Liver (tissue), 9 donors: ENCODE measurements around the gene RASGRP1. TPM values are rescaled to one million over a fixed set of nuclear protein-coding genes. Genes with fewer than 3 reads are reported as not detected.
A peak's percentile ranks its signal among the peaks of the same experiment; 100 is the strongest.

Source experiments
- DNase-seq: peaks from one replicate; pipeline ENCODE4 v3.0.0-alpha.2; 2017; ENCODE audit warnings: low spot score
- H3K27ac ChIP-seq, 2 donors: one replicate each; pipeline ENCODE4 v1.7.0; 2013; ENCODE audit warnings: inconsistent platforms in 2 of 2, low read length in 2 of 2, control low read depth in 1 of 2, low read depth in 1 of 2, mild to moderate bottlenecking in 1 of 2
- H3K27me3 ChIP-seq, 4 donors: one replicate each; pipeline versions ENCODE4 v1.6.1 to v1.7.0; 2013; ENCODE audit warnings: low read length in 3 of 4, inconsistent platforms in 1 of 4, mild to moderate bottlenecking in 1 of 4, moderate library complexity in 1 of 4; ENCODE audit not compliant: control insufficient read depth in 4 of 4, insufficient read depth in 4 of 4
- H3K36me3 ChIP-seq, 4 donors: one replicate each; pipeline versions ENCODE4 v1.6.1 to v1.7.0; 2013; ENCODE audit warnings: low read length in 3 of 4, mild to moderate bottlenecking in 3 of 4, low read depth in 1 of 4, moderate library complexity in 1 of 4; ENCODE audit not compliant: control insufficient read depth in 4 of 4, insufficient read depth in 3 of 4
- H3K4me1 ChIP-seq, 4 donors: one replicate each; pipeline versions ENCODE4 v1.6.1 to v1.7.0; 2013; ENCODE audit warnings: low read length in 3 of 4, mild to moderate bottlenecking in 3 of 4, moderate library complexity in 1 of 4; ENCODE audit not compliant: control insufficient read depth in 4 of 4, insufficient read depth in 4 of 4
- H3K4me3 ChIP-seq, 3 donors: one replicate each; pipeline versions ENCODE4 v1.6.1 to v1.7.0; 2013; ENCODE audit warnings: low read length in 3 of 3, control low read depth in 1 of 3, low read depth in 1 of 3, mild to moderate bottlenecking in 1 of 3
- H3K9ac ChIP-seq, 2 donors: one replicate each; pipeline ENCODE4 v1.7.0; 2013; ENCODE audit warnings: low read length in 2 of 2, mild to moderate bottlenecking in 2 of 2, moderate library complexity in 2 of 2, control low read depth in 1 of 2, low read depth in 1 of 2
- H3K9me3 ChIP-seq, 4 donors: one replicate each; pipeline versions ENCODE4 v1.6.1 to v1.7.0; 2013; ENCODE audit warnings: low read length in 3 of 4; ENCODE audit not compliant: control insufficient read depth in 4 of 4
- CTCF ChIP-seq: fragments of 150-350 bp; IDR thresholded peaks from 2 replicates; pipeline ENCODE4 v1.5.1; 2017; ENCODE audit warnings: improper control_type of control experiment, low read depth, low read length; ENCODE audit not compliant: missing input control
- FOXA1 ChIP-seq: IDR thresholded peaks from 2 replicates; pipeline ENCODE4 v1.6.1; 2016; ENCODE audit warnings: antibody characterized with exemption
- FOXA2 ChIP-seq: IDR thresholded peaks from 2 replicates; pipeline ENCODE4 v1.6.1; 2016; ENCODE audit warnings: antibody characterized with exemption
- GABPA ChIP-seq, 2 donors: IDR thresholded peaks in 1 of 2; conservative IDR thresholded peaks in 1 of 2; 2 replicates each; pipeline ENCODE4 v1.6.1; 2016; ENCODE audit warnings: antibody characterized with exemption in 2 of 2, mild to moderate bottlenecking in 1 of 2, moderate library complexity in 1 of 2
- HNF4A ChIP-seq, 2 donors: conservative IDR thresholded peaks; 2 replicates each; pipeline ENCODE4 v1.6.1; 2016; ENCODE audit warnings: antibody characterized with exemption in 2 of 2, mild to moderate bottlenecking in 2 of 2
- HNF4G ChIP-seq: IDR thresholded peaks from 2 replicates; pipeline ENCODE4 v1.6.1; 2016; ENCODE audit warnings: antibody characterized with exemption
- MAX ChIP-seq: IDR thresholded peaks from 2 replicates; pipeline ENCODE4 v1.6.1; 2016; ENCODE audit warnings: antibody characterized with exemption
- NR2F2 ChIP-seq: IDR thresholded peaks from 2 replicates; pipeline ENCODE4 v1.6.1; 2016; ENCODE audit warnings: antibody characterized with exemption
- RAD21 ChIP-seq, 2 donors: IDR thresholded peaks; 2 replicates each; pipeline ENCODE4 v1.6.1; 2016; ENCODE audit warnings: antibody characterized with exemption in 2 of 2, mild to moderate bottlenecking in 2 of 2
- REST ChIP-seq: IDR thresholded peaks from 2 replicates; pipeline ENCODE4 v1.6.1; 2016; ENCODE audit warnings: antibody characterized with exemption, mild to moderate bottlenecking
- RXRA ChIP-seq, 2 donors: IDR thresholded peaks; 2 replicates each; pipeline ENCODE4 v1.6.1; 2017 to 2018; ENCODE audit warnings: antibody characterized with exemption in 2 of 2, mild to moderate bottlenecking in 1 of 2
- SP1 ChIP-seq: IDR thresholded peaks from 2 replicates; pipeline ENCODE4 v1.6.1; 2018; ENCODE audit warnings: antibody characterized with exemption, mild to moderate bottlenecking
- TAF1 ChIP-seq: conservative IDR thresholded peaks from 2 replicates; pipeline ENCODE4 v1.6.1; 2016; ENCODE audit warnings: antibody characterized with exemption, mild to moderate bottlenecking
- ZBTB33 ChIP-seq: IDR thresholded peaks from 2 replicates; pipeline ENCODE4 v1.6.1; 2016; ENCODE audit warnings: antibody characterized with exemption
- WGBS: extraction: QIAGEN DNeasy Blood & Tissue Kit; methylation state at CpG from one replicate; pipeline ENCODE4 v1.1.7; 2013; 5-methylcytosine and 5-hydroxymethylcytosine counted together
- polyA plus RNA-seq, 2 donors: library from polyadenylated mRNA; stranded (reverse) in 1 of 2; unstranded in 1 of 2; fragments of 200-250 nt in 1 of 2; fragments of >200 nt in 1 of 2; fragmentation: Nextera tagmentation in 1 of 2; extraction: Ambion mirVana in 1 of 2; gene quantifications; one replicate each; pipeline versions ENCODE4 v1.2.1 to v1.2.3, GENCODE V29; 2013 to 2015
- total RNA-seq, 2 donors: library from RNA; depleted of rRNA; stranded (reverse); fragments of >200 nt; gene quantifications; one replicate each; pipeline ENCODE4 v1.2.3, GENCODE V29; 2014
- donor health status: healthy.
- donor health status: healthy.
- donor health status: healthy.
- donor health status: healthy.
- donor health status: healthy.

RASGRP1 gene
- total and polyA plus RNA-seq, 4 donors, result 0.17 to 0.75 (median 0.47) TPM

GRCh38 chr15:38509152-38509551 is 55.5 kb downstream of the RASGRP1 start:
- Histone ChIP-seq H3K4me3 (no peak overlapping the region), H3K27ac (no peak overlapping the region), H3K9ac (no peak overlapping the region), H3K36me3 (no peaks in the 10 kb centered on the region), H3K9me3 (no peaks in the 10 kb centered on the region), H3K27me3 (peaks cover 0 to 4% (median 0%) of the 10 kb centered on the region in 4 donors), H3K4me1 (no peaks in the 10 kb centered on the region)
- DNase-seq, result no peak
- WGBS, result 66% methylated on average over 4 of the region's 4 CpGs
- TF ChIP-seq FOXA2, result no peak
- peak; percentile 5 to 15 for TF ChIP-seq HNF4A (conservative IDR thresholded peaks at IDR 0.05)
- TF ChIP-seq RAD21 (IDR thresholded peaks at IDR 0.05), result no peak

GRCh38 chr15:38508647-38509046 is 56.0 kb downstream of the RASGRP1 start:
- no peaks in the 10 kb centered on the region for H3K36me3 ChIP-seq
- 75% methylated on average over 3 of the region's 3 CpGs for WGBS
- TF ChIP-seq MAX, result no peak
- no peak for TF ChIP-seq REST
- TF ChIP-seq CTCF, result no peak
- no peak for TF ChIP-seq NR2F2
- no peak for TF ChIP-seq RXRA (IDR thresholded peaks at IDR 0.05)
- no peak for TF ChIP-seq GABPA (IDR thresholded peaks at IDR 0.05 in 1 of 2, conservative IDR thresholded peaks at IDR 0.05 in 1 of 2)
- no peak for TF ChIP-seq TAF1
- no peak for TF ChIP-seq FOXA1
- no peak for TF ChIP-seq ZBTB33
- no peak for TF ChIP-seq RAD21 (IDR thresholded peaks at IDR 0.05)
- TF ChIP-seq HNF4G, result no peak
- TF ChIP-seq SP1, result no peak
- TF ChIP-seq FOXA2, result no peak
- H3K27ac ChIP-seq, result no peak overlapping the region
- no peak for DNase-seq
- no peak overlapping the region for H3K9ac ChIP-seq
- no peak overlapping the region for H3K4me3 ChIP-seq
- no peaks in the 10 kb centered on the region for H3K9me3 ChIP-seq
- peaks cover 0 to 4% (median 0%) of the 10 kb centered on the region in 4 donors for H3K27me3 ChIP-seq
- H3K4me1 ChIP-seq, result no peaks in the 10 kb centered on the region
